ENCODE measurements around the gene MBTD1.

The MBTD1 gene

GRCh38 chr17:51142597-51142996 is 117.3 kb downstream of the MBTD1 start:
- no peak for DNase-seq

- DNase-seq, result no peak
These were observed 123.9 kb downstream of the MBTD1 start for GRCh38 chr17:51135956-51136355.

GRCh38 chr17:51133365-51133764 is 126.5 kb downstream of the MBTD1 start:
- no peak for DNase-seq

GRCh38 chr17:51132964-51133319 is 126.9 kb downstream of the MBTD1 start:
- no peak for DNase-seq

- DNase-seq, result no peak
These were observed 131.8 kb downstream of the MBTD1 start for GRCh38 chr17:51128076-51128475.
